Endometrium (tissue), 2 donors: ENCODE results near the gene HSPB9.

ENCODE experiments used
- FAIRE-seq: peaks from 2 replicates; lab custom pipeline; 2012; peaks lifted over from hg19 to GRCh38; lab: Jason Lieb, UNC
- donor health status: control.
- donor health status: control.

The HSPB9 gene

DNA sequence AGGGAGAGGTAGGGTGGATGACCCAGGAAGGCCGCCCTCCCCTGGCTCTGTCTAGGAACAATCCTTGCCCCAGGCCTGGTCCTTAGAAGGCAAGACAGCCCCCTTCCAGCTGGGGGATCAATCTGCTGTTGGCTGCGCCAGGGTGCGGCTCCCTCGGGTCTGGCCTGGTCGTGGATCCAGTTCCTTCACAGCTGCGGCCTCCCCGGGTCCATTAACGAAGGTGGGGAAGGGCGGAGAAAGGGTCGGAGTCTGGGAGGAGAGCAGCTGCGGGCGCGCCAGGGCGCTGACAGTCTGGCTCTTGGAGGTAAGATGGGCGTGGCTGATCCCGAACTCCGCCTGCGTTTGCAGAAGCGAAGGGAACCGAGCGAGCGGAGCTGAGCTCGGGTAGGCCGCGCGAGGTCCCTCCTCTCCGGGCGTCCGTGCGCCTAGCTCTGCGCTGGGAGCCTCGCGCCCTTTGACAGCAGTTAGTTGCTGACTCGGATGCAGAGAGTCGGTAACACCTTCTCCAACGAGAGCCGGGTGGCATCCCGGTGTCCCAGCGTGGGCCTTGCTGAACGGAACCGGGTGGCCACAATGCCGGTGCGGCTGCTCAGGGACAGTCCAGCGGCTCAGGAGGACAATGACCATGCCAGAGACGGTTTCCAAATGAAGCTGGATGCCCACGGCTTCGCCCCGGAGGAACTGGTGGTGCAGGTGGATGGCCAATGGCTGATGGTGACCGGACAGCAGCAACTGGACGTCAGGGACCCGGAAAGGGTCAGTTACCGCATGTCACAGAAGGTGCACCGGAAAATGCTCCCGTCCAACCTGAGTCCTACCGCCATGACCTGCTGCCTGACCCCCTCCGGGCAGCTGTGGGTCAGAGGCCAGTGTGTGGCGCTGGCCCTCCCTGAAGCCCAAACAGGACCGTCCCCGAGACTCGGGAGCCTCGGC lies at the start of gene HSPB9:
HSPB9 (plus strand) TSS at position 434 of the 933 bp plus-strand sequence; CDS start at position 481, 47 bp downstream.
- FAIRE-seq, result no peak

- FAIRE-seq, result no peak
Observed at GRCh38 chr17:42075789-42076188, 46.8 kb upstream of the HSPB9 start.

GRCh38 chr17:42076797-42077559 lies 45.6 kb upstream of the HSPB9 start:
- no peak for FAIRE-seq

- no peak for FAIRE-seq
Observed at GRCh38 chr17:42077755-42078154, 44.8 kb upstream of the HSPB9 start.

DNA sequence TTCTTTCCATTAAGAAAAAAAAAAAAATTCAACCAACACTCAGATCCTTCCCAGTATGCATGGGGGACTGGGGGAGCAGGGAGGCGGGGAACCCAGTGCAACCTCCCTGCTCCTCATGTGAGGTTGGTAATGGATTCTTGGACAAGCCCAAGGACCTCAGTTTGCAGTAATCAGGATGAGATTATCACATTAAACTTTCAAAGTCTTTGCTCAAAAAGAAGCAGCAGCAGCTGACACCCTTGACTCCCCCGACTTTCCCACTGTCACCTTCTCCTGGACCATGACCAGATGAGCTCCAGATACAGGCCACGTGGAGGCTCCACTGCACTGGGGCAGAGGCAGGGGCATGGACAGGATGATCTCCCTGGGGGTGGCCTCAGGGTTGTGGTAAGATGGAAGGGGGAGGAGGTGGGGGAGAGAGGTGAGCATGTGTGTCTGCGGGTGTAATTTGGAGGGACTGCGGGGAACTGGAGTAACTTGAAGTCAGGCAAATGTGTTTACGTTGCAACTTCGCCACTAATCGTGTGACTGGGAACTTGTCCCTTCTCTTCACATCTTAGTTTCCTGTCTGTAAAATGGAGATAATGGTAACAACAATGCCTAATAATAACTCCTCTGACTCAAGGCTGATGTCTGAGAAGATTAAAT lies 44.1 kb upstream of the HSPB9 start:
- FAIRE-seq, result no peak

DNA sequence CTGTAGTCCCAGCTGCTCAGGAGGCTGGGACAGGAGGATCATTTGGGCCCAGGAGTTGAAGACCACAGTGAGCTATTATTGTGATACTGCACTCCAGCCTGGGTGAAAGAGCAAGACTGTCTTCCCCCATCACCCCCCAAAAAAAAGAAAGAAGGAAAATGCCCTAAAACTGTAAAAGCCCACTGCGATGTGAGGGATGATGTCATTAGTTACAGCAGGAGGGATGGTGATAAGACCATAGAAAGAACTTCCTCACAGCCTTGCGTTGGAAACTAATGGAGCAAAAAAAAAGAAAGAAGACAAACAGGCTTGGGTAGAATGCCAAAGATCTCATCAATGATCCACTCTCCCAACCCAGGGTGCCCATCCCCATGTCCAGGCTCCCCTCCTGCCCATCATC lies 43.1 kb upstream of the HSPB9 start:
- FAIRE-seq, result no peak

DNA sequence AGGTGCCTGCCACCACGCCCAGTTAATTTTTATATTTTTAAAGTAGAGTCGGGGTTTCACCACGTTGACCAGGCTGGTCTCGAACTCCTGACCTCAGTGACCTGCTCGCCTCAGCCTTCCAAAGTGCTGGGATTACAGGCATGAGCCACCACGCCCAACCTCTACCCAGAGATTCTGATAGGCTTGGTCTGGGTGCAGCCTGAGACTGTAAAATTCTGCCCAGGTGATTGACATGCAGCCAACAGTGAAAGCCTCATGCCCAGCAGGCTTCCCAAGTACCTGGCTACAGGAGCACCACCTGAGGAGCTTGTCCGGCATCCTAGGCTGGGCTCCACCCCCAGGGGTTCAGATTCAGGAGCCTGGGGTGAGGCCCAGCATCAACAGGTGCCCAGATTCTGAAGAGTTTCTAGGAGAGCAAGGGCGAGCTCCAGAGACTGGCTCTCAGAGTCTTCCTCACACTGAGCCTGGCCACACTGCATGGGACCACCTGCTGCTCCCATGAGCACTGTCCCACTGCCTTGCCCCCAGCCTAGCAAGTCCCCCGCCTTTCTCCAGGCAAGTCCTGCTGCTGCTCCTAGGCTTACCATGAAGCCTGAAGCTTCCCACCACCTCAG lies 41.0 kb upstream of the HSPB9 start:
- FAIRE-seq, result no peak

DNA sequence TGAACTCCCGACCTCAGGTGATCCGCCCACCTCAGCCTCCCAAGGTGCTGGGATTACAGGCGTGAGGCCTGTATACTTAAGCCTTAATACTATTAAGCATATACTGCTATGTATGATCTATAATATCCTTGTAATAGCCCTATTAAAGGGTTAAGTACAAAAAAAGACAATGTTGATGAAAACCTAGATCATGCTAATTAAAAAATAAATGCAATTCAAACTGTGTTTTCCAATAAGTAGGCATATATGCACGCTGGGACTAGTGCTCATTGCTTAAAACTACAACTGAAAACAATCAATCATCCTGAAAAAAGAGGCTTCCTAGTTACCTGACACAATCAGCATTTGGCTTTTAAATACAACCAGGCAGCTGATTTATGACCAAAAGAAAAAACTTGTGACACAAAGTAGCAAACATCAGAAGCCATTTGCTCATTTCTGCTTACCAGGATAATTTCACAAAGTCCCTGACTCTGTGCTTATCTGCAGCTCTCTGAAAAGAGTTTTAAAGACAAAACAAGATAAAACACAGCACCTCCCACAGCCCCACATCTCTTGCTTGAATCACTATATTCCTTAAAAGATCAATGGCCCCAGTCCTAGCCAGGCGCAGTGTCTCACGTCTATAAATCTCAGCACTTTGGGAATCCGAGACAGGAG lies 35.4 kb upstream of the HSPB9 start:
- no peak for FAIRE-seq

DNA sequence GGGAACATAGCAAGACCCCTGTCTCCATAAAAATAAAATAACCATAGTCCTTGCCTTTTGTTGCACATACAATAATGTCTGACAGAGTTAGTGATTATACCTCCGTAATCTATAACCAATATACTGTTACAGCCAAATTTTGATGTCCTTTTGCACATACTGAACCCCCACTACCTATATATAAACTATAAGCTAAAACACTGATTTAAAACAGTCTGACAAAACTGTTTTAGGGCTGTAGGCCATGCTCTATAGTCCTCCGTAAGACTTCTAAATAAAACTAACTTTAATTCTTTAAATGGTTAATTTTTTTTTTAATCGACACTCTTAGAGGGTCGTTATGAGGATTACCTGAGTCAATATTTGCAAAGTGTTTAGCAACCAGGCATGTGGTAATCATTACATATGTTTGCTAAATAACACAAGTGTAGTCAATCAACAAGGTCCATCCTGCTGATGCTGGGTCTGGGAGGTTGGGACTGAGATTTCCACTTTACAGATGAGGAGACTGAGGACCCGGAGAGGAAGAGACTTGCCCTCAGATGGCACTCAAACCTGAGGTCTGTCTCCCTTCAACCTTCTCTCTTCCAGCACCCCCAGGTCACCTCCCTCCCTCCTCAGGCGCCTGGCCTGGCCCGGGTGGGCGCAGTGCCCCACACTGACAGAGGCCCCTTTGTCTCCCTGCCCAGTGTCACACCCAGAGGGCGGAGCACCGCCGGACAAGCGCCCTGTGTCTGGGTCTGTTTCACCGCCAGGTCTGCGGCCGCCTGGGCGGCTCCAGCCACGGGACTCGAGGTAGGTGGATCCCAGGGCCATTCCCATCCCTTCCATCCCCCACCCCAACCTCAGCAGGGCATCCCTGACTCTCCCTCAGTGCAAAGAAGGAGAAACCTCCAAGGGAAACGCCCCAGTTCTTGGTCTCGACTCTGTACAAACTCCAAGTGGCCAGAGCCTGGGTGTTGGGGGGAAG lies 34.6 kb upstream of the HSPB9 start:
- no peak for FAIRE-seq

GRCh38 chr17:42088736-42089135 lies 33.9 kb upstream of the HSPB9 start:
- FAIRE-seq, result no peak

GRCh38 chr17:42090964-42091790 lies 31.4 kb upstream of the HSPB9 start:
- no peak for FAIRE-seq

DNA sequence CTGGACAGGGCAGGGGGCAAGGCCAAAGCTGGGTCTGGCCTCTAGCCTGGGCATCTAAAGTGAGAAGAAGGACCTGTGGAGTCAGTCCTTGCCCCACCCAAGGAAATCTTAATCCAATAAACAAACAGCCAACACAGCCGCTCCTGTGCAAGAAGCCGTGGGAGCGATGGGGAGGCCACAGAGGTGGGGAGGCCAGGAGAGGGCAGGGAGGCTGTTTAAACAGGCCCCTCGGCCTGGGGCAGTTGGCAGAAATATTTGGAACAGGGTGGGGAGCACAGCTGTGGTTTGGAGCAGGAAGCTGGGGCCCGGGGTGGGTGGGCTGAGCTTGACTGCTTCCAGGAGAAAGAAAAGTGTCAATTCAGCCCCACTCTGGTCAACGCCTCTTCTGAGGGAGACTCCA lies 29.7 kb upstream of the HSPB9 start:
- no peak for FAIRE-seq

- FAIRE-seq, result no peak
Observed at GRCh38 chr17:42094375-42095069, 28.1 kb upstream of the HSPB9 start.

GRCh38 chr17:42096360-42097111 lies 26.1 kb upstream of the HSPB9 start:
- FAIRE-seq, result no peak

DNA sequence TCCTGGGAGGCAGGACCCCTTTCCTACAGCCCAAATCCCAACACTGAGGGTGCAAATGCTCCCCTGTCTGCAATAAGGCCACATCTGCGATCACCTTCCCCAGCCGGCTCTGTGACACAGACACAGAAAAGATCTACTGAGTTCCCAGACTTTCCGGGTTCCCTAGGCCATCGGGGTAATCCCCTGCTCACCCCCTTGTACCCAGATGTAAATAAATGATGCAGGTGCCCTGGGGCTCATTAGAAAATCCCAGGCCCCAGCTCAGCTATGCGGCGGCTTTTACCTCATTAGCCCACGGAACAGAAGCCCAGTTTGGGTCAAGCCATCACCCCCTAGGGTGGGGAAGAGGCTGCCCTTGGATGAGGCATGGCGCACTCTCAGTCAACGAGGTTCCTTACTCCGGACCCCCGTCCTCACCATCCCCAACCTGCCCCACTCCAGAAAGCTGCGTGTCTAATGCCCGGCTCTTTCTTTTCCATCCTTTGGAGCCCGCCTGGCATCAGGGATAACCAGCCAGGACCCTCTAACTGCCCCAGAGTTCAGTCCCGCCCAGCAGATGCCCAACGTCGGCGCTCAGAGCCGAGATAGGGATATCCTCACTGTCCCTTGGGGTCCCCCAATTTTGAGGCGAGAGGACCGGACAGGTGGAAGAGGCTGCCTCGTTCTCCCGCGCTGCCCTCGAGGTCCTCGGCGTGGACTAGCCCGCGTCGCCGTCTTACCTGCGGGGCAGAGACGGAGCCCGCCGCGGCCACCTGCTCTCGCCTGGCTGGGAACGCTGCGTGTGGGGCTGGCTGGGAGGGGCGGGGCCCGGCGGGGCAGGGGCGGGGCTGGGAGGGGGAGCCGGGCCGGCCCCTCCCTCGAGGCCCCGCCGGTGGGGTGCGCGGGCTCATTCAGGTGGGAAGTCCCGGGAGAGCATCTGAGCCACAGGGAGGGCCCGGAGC lies 24.6 kb upstream of the HSPB9 start, which contains the start of gene ZNF385C:
ZNF385C (minus strand) TSS at position 783 of the 941 bp plus-strand sequence. CDS start 35,417 bp downstream, outside the sequence.
- FAIRE-seq, result no peak

DNA sequence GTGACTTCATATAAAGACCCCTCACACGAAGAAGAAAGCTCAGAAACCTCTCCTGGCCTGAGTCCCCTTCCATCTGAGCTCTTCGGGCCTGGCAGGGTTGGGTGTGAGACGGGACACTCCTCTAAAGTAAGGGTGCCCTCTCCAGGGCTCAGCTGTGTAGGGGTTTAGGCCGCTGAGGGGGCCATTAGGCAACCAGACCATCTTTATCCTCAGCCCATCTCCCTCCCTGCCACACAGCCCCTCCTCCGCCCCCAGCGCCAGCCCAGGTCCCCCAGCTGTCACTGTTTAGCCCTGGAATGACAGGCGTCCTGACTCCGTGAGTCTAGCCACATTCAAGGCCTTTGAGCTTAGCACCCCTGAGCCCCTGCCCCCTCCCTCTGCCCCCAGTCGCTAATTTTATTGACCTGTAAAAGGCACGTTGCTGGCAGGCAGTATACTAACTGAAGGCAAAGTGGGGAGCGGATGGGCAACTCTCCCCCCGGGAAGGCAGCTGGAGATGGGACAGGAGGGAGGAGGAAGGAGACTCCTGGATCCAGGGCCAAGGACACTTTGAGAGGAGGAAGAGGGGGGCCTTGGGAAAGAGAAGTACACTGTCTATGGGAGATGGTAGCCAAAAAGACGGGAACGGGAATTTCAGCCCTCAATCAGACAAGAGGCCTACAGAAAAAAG lies 23.7 kb upstream of the HSPB9 start:
- no peak for FAIRE-seq
